CD4-positive, alpha-beta T cell treated with Interleukin-15 for 4 hours (primary cell): ENCODE results near the gene BSPRY.
A peak's percentile ranks its signal among the peaks of the same experiment; 100 is the strongest.

Experiments
- DNase-seq: peaks from one replicate; pipeline ENCODE4 v3.0.0-alpha.2; 2020; ENCODE audit warnings: low spot score

Gene BSPRY

GRCh38 chr9:113349445-113350094 lies at the start of gene BSPRY:
BSPRY (plus strand) TSS chr9:113349541; CDS start chr9:113349580, 39 bp downstream.
- DNase-seq: no peak

DNA sequence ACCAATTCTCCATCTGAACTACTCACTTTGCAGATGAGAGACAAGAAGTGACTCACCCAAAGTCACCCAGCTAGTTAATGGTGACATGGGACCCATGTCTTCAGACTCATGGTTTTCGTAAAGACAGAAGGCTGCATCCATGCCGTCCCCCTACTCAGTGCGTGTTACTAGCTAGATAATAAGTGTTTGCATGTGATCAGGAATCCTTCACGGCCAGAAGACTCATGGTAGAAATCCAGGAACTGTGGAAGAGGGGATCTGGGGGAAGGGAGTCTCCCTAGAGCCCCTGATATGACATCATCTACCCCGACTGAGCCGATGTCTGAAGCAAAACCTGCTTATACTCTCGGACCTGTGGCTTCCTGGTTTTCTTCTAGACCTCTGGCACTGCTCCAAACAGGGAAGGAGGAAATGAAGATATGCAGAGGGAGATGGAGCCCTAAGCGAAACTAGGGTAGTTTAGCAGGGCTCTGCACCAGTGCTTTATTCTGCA lies 49.5 kb upstream of the BSPRY start:
- DNase-seq: no peak

GRCh38 chr9:113301548-113301947 lies 47.8 kb upstream of the BSPRY start:
- DNase-seq: no peak

DNA sequence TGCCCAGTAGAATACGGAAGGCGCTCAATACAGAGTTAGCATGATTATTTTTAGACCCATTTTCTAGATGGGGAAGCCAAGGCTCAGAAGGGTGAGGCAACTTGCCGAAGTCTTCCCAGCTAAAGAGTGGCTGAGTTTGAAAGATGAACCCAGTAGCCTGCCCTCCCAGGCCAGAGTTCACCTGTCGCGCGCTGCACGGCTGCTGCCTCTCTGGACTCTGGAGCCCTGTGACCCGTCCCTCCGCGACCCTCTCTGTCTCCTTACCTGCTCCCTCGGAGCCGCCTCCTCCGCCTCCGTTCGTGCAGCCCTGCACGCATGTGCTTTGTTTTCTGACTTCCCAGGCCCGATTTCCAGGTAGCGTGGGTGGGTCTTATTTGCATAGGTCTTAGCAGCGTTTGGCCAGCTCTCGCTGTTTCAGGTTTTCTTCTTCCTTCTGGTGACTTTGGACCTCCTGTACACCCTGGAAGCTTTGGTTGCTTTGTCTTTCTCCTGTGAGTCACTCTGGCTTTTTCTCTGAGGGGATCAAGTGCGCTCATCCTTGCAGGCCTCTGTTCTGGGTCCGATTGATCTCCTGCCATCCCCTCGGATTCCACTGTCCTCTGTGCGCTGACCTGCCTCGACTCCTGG lies 46.4 kb upstream of the BSPRY start, which contains the start of gene RNF183:
RNF183 (minus strand) TSS at position 585 of the 627 bp plus-strand sequence. CDS start 5,192 bp downstream, outside the sequence.
- DNase-seq: no peak

GRCh38 chr9:113306566-113306965 lies 42.8 kb upstream of the BSPRY start:
- DNase-seq: no peak

DNA sequence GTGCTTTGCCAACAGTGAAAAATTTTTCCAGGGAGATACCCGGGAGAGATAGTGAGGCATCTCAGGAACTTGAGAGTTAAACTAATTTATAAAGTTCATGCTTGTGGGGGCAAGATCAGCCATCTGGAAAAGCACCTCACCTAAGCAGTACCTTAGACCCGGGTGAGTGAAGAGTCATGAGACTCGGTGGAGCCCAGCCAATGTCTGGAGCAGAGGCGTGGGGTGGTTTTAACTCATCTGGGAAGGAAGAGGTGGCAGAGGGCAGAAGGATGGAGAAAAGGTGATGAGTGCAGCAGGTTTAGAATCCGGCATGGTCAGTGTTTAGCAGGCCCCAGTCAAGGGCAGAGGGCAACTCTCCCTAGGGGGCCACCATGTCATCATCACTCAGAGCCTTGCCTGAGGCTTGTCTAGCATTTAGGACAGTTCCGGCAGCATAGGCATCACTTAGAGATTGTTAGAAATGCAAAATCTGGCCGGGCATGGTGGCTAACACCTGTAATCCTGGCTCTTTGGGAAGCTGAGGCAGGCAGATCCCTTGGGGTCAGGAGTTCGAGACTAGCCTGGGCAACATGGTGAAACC lies 41.9 kb upstream of the BSPRY start:
- DNase-seq: no peak

DNA sequence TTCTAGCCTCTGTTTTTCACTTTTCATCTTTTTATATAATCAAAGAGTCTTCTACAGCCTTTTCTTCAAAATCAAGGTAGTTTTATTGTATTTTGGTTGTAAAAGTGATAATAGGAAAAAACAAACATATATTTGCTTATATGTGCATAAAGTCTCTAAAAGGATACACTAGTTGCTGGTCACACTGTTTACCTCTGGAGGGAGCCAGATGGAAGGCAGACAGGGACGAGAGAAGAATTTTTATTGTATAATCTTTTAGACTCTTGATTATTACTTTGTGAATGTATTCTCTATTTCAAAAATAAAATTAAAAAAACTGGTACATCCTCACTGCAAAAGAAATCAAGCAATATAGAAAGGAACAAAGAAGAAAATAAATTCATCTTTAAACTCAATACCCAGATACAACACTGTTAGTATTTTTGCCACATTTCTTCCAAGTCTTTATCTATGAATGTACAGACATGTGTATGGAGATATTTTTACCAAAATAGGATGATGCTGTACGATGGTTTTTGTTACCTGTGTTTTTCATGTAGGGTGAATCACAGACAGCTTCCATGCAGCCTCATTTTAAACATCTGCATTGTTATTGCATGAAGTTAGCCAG lies 40.0 kb upstream of the BSPRY start:
- DNase-seq: peak; percentile 43

- no peak for DNase-seq
These were observed 38.8 kb upstream of the BSPRY start for GRCh38 chr9:113310538-113310937.

- no peak for DNase-seq
These were observed 37.4 kb upstream of the BSPRY start for GRCh38 chr9:113311961-113312360.

- DNase-seq: no peak
These were observed 36.1 kb upstream of the BSPRY start for GRCh38 chr9:113313261-113313660.

- no peak for DNase-seq
These were observed 34.1 kb upstream of the BSPRY start for GRCh38 chr9:113315231-113315630.

- DNase-seq: no peak
These were observed 33.3 kb upstream of the BSPRY start for GRCh38 chr9:113316030-113316429.

DNA sequence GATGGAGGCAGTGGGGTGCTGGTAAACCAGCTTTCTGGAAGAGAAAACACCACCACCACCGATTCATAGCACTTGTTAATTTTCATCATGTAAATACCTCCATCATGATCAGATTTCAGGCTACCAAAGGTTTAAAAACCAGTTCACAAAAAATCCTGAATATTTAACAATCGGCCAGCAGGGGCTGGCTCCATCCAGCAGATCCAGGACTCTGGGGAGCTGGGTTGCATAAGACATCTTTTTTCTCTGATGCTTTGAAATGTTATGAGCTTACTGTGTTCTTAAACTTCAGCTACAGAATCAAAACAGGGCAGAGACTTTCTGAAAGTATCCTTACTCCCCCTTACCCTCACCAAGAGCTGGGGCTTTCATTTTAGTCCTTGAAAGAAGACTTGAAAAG lies 31.6 kb upstream of the BSPRY start:
- no peak for DNase-seq

DNA sequence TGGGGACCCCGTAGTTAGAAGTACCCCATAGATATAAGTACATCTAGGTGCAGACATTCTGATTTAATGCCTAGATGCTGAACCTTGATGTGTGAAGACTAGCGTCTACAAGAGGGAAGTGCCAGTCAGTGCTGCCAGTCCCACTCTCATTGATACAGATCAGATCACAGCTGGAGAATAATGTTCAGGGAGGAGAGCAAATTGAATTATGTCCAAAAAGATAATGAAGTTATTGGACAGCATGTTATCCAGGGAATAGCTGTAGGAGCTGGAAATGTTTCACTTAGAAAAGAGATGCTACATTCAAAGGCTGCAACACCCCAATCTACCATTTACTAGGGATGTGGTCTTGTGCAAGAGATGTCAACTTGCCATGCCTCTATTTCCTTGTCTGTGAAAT lies 30.3 kb upstream of the BSPRY start:
- DNase-seq: no peak

DNA sequence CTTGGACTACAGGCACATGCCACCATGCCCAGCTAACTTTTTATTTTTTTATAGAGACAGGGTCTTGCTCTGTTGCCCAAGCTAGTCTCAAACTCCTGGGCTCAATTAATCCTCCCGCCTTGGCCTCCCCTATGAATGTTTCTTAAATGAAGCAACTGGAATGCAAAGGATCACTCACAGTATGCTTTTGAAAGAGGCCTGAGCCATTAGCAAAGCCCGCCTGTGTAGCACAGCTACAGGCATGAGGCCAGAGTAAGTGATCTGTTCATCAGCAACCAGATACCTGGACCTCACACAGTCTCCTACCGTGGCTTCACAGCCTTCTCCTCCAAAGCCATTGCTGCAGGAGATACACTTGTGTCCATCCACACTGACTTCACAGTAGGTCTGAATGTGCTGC lies 29.3 kb upstream of the BSPRY start:
- DNase-seq: no peak

DNA sequence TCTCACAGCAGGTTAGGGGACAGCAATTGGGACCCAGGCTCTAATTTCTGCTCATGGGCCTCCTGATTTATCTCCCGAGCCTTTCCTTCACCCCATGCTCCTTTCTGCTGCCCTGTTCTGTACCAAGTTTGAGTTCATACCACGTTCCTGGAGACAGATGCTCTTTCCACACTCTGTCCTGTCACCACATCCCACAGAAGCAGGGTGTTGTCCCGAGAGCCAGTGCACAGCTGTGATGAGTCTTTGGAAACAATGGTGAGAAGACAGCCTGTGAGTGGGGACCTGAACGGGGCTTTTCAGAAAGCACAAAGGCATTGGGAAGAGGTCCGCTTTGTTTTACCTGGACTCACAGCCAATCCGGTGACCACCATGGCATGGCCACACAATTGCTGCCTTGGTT lies 26.7 kb upstream of the BSPRY start:
- DNase-seq: no peak

- DNase-seq: no peak
These were observed 23.1 kb upstream of the BSPRY start for GRCh38 chr9:113326230-113326629.

GRCh38 chr9:113328045-113328782 lies 21.1 kb upstream of the BSPRY start:
- no peak for DNase-seq

DNA sequence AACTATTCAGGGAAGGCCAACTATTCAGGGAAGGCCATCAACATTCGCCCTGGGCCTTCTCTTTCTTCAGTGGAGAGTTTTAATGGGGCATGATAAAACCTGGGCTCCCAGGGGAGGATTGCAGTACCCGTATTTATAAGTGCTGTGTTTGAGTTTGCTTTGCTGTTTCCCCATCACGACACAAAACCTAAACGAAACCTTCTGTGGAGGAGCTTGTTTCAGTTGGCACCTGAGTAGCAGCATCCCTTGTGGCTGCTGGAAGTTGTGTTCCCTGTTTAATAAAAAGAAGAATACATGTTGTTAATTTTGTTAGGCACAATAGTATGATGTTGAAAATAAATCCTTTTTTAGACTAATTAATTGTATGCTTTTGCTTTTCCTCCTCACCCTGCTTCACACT lies 17.6 kb upstream of the BSPRY start:
- no peak for DNase-seq

GRCh38 chr9:113337714-113338113 lies 11.6 kb upstream of the BSPRY start:
- no peak for DNase-seq

DNA sequence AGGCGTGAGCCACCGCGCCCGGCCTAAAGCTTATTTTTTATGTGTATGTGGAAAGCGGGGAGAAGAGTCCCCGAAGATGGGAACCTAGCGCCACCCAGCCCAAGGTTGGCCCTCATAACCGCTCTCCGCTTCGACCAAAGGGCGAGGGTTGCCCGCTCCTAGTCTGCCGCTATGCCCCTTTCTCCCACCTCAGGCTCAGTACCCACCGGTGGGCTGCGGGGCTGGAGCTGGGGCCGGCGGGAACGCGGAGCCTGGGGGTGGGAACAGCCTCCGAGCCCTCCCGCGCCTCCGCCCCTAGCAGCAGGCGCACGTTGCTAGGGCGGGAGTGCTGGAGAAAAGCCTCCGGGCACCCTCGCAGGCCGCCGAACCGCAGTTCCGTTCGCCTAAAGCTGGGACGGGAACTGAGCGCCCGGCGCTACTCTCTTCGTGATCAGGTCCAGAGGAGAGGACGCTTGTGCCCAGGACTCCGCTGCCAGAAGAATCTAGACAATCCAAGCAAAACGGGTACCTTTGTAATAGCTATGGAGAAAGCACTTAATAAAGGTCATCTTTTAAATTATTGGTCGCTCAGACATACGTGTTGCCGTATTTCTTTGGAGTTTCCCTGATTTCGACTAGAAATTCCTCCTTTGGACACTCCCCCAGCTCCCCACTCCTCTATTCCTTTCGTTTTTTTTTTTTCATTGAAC lies 9.2 kb upstream of the BSPRY start, which contains the start of gene WDR31:
WDR31 (minus strand) TSS at position 265 of the 689 bp plus-strand sequence. CDS start 8,253 bp downstream, outside the sequence.
- peak; percentile 81 for DNase-seq
